T-helper 2 cell treated with Interferon-gamma antibody and Interleukin-4, amounts not matched to agents 100 ng/mL and 5 ng/mL, for 36 hours (primary cell): Measurements from ENCODE around the gene ZIC4. TPM values are rescaled to one million over a fixed set of nuclear protein-coding genes. Genes with fewer than 3 reads are reported as not detected.

Source experiments
- intact Hi-C: fragments of 100-400 bp; cut with micrococcal nuclease; formaldehyde crosslinking; loops from one replicate; pipeline ENCODE4 v1.15.1; 2023
- total RNA-seq: library from RNA; stranded (reverse); gene quantifications from 2 replicates; pipeline ENCODE4 v1.2.3, GENCODE V29; 2022

Gene ZIC4
- total RNA-seq, 1 donor from 2014 or later = not detected

- intact Hi-C loops = loop anchor here (5.0 kb wide), 1 partner anchor 42 kb away; no protein-coding TSS in a partner anchor
Measured at GRCh38 chr3:147418808-147419701, 12.7 kb upstream of the ZIC4 start.

GRCh38 chr3:147418371-147418781 lies 12.0 kb upstream of the ZIC4 start:
- intact Hi-C loops = loop anchor here (5.0 kb wide), 1 partner anchor 41 kb away; no protein-coding TSS in a partner anchor

GRCh38 chr3:147417551-147418295 lies 11.4 kb upstream of the ZIC4 start:
- intact Hi-C loops = loop anchor here (2.0 to 5.0 kb wide), 2 partner anchors 40 to 59 kb away; no protein-coding TSS in a partner anchor

- intact Hi-C loops = loop anchor here (2.0 to 5.0 kb wide), 2 partner anchors 40 to 58 kb away; no protein-coding TSS in a partner anchor
Measured at GRCh38 chr3:147416931-147417330, 10.6 kb upstream of the ZIC4 start.

- intact Hi-C loops = loop anchor here (2.0 to 5.0 kb wide), 2 partner anchors 39 to 57 kb away; no protein-coding TSS in a partner anchor
Measured at GRCh38 chr3:147415874-147416273, 9.5 kb upstream of the ZIC4 start.

- intact Hi-C loops = loop anchor here (5.0 kb wide), 1 partner anchor 38 kb away; no protein-coding TSS in a partner anchor
Measured at GRCh38 chr3:147415286-147415685, 8.9 kb upstream of the ZIC4 start.

GRCh38 chr3:147414390-147415138 lies 8.2 kb upstream of the ZIC4 start:
- intact Hi-C loops = loop anchor here (5.0 kb wide), 1 partner anchor 37 kb away; no protein-coding TSS in a partner anchor

- intact Hi-C loops = loop anchor here (2.0 kb wide), 1 partner anchor 19 kb away; no protein-coding TSS in a partner anchor
Measured at GRCh38 chr3:147413686-147414389, 7.5 kb upstream of the ZIC4 start.

GRCh38 chr3:147412917-147413685 lies 6.8 kb upstream of the ZIC4 start:
- intact Hi-C loops = loop anchor here (1.0 to 2.0 kb wide), 2 partner anchors 9 to 18 kb away; no protein-coding TSS in a partner anchor

- intact Hi-C loops = loop anchor here (1.0 to 2.0 kb wide), 2 partner anchors 10 to 18 kb away; no protein-coding TSS in a partner anchor
Measured at GRCh38 chr3:147412261-147412916, 6.0 kb upstream of the ZIC4 start.

- intact Hi-C loops = loop anchor here (1.0 to 2.0 kb wide), 4 partner anchors 10 to 57 kb away; no protein-coding TSS in a partner anchor
Measured at GRCh38 chr3:147411815-147412241, 5.5 kb upstream of the ZIC4 start.

- intact Hi-C loops = loop anchor here (2.0 kb wide), 2 partner anchors 23 to 57 kb away; no protein-coding TSS in a partner anchor
Measured at GRCh38 chr3:147411238-147411814, 5.0 kb upstream of the ZIC4 start.

- intact Hi-C loops = loop anchor here (2.0 kb wide), 2 partner anchors 22 to 56 kb away; no protein-coding TSS in a partner anchor
Measured at GRCh38 chr3:147410526-147411237, 4.3 kb upstream of the ZIC4 start.

- intact Hi-C loops = loop anchor here (2.0 kb wide), 2 partner anchors 21 to 55 kb away; no protein-coding TSS in a partner anchor
Measured at GRCh38 chr3:147410116-147410525, 3.8 kb upstream of the ZIC4 start.

- intact Hi-C loops = loop anchor here (2.0 kb wide), 2 partner anchors 21 to 55 kb away; no protein-coding TSS in a partner anchor
Measured at GRCh38 chr3:147409143-147410115, 3.1 kb upstream of the ZIC4 start, which contains the start of gene ZIC1. Gene ZIC1 (plus strand): TSS chr3:147409365. CDS start chr3:147410113, 748 bp downstream.
